NCI-H2107 (cell line): Measurements from ENCODE around the gene CFLAR.
"Not testable (repeated sequence)": the region's sequence is repeated elsewhere in the genome, so short reads cannot be mapped to it uniquely, and the experiment has no call there.

Experiments
- DNase-seq: peaks from one replicate; lab custom pipeline; 2025; lab: John Stamatoyannopoulos, UW

CFLAR gene

DNA sequence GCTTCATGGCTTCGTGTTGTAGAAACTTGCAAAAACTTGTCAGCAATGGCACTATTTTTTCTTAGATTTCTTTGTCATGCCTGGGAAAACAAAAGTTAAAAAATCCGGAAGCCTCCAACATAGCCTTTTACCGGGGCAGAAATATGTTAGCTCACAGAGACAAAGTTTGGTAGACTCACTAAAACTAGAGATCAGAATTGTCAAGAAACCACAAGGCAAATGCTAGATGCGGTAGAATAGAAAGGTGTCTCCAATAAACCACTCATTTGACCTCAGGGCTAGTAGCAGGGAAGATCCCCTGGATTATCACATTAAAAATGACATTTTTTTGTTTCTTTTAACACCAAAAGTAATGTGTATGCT is 67.4 kb downstream of the CFLAR start:
- no peak for DNase-seq

DNA sequence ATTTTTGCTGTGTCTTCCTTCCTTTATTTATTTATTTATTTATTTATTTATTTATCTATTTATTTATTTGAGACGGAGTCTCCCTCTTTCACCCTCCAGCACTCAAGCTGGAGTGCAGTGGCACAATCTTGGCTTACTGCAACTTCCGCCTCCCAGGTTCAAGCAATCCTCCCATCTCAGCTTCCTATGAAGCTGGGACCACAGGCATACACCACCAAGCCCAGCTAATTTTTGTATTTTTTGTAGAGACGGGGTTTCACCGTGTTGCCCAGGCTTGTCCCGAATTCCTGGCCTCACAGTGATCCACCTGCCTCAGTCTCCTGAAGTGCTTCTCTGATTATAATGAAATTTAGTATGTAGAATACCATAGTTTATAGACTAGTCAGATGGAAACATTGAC is 67.9 kb downstream of the CFLAR start:
- DNase-seq: not testable (repeated sequence)

DNA sequence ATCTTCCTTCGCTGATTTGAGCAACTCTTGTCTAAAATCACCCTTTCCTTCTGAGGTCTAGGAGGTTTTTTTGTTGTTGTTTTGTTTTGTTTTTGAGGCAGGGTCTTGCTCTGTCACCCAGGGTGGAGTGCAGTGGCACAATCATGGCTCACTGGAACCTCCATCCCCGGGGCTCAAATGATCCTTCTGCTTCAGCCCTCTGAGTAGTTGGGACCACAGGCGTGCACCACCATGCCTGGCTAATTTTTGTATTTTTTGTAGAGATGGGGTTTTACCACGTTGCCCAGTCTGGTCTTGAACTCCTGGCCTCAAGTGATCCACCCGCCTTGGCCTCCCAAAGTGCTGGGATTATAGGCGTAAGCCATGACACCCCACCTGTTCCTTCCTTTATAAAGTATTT is 68.3 kb downstream of the CFLAR start:
- DNase-seq: not testable (repeated sequence)

DNA sequence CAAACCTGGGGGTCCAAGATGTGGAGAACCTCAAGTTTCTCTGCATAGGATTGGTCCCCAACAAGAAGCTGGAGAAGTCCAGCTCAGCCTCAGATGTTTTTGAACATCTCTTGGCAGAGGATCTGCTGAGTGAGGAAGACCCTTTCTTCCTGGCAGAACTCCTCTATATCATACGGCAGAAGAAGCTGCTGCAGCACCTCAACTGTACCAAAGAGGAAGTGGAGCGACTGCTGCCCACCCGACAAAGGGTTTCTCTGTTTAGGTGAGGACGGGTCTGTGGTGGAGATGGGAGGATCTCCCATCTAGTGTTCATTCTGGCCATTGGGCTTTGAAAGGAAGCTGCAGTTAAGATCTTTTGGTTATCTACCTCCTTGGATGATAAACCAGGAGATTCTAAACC is 69.9 kb downstream of the CFLAR start:
- DNase-seq: no peak

DNA sequence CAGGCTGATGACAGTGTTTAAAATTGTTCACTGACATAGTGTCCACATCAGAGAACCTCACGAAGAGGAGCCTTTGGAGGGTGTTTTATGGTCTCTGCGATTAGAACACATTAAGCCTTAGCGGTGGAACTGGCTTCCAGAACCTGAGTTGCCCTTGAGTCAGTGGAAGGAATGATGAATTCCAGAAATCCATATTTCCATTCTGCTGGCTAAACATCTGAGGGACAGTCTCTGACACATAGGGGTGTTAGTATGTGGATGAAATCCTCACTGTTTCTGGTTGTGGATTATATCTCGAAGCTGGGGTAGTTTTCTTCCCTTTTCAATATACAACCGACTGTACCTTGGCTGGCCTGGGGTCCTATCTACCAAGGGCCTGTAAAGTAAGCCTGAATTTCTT is 71.0 kb downstream of the CFLAR start:
- no peak for DNase-seq

DNA sequence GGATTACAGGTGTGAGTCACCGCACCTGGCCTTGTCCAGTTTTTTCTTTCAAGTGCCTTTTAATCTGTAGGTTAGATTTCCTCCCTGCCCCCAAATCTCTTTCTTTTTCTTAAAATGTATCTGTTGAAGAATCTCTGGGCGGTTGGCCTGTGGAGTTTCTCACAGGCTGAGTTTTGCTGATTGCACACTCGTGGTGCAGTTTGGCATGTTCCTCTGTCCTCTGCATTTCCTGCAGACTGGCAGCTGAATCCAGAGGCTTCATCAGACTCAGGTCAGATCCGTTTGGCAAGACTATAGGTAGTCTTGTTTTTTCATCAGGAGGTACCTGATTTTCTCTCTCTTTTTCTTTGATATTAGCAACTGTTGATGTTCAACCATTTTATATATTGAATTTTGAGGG is 72.5 kb downstream of the CFLAR start:
- no peak for DNase-seq

DNA sequence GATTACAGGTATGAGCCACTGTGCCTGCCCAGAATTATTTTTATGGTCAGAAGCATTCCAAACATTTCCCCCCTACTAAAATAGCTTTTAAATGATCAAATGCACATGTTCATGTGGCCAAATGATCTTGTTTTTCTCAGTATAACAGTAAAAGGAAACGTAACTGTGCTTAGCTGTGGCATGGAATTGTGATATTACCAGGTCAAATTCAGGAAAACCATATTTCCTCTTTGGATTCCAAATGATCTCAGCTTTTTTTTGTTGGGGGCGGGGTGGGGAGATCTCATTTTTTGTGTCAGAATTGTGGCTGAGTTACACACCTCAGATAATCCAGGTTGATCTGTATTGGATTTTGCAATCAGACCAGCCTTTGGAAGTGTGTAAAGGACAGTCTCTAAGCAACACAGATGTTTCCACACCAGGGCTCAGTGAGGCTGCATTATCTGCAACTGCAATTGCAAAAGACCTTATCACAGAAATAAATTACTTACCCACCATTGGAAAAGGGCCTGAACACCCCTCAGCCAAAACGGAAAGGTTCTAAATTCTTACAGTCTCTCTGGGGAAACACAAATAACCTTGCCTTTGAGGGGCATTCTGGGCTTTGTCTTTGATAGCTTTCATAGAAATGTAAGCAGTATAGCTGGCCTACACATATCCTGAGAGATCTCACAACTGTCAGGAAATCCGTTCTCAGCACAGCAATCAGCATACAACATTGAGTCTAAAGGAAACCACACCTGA is 75.3 kb downstream of the CFLAR start:
- DNase-seq: no peak

DNA sequence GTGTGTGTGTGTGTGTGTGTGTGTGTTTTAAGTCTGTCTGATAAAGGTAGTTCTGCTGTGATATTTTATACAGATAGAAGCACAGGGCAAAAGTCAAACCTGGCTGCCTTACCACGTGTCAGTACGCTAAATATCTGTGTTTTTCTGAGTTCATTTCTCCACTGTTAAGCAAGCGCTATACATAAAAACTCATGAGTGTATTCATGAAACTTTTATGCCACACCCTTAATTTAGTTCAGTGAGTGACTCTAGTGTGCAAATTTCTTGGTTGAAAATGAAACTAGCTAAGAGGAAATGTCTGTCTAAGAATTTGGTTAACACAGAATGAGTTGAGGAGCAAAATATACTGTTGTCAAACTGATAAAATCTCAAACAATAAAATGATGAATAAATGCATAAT is 78.1 kb downstream of the CFLAR start:
- no peak for DNase-seq

DNA sequence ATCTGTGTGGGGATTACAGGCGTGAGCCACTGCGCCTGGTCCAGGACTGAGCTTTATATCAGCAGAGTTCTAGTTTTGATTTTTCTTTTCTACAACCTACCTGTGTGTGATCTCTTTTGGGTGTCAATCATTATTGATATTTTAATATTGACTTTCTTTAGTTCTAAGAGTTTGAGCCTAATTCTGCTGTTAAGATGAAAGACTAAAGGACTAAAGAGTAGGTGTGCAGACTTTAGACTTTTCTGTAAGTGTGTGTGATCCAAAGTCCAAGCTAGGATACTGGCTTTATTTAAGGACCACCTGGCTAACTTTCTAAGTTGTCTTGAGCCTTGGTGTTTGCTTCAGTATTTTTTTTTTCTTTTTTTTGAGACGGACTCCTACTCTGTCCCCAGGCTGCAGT is 79.4 kb downstream of the CFLAR start:
- no peak for DNase-seq

DNA sequence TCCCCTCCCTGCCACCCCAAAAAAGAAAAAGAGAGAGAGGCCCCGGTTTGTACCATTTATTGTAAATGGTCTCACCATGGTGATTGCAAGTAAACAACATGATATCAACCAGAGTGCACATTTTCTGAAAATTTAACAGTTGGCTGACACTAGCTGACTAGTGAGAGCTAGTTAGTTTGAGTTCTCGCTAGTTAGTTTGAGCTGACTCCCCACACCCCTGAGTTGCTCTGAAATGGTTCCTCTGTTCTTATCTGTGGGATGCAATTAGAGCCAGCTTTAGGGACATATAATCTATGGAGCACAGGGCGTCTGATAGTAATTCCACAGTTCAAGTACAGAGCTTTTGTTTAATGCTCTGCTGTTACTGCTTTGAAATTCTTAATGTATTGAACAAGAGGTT is 80.0 kb downstream of the CFLAR start:
- DNase-seq: no peak

DNA sequence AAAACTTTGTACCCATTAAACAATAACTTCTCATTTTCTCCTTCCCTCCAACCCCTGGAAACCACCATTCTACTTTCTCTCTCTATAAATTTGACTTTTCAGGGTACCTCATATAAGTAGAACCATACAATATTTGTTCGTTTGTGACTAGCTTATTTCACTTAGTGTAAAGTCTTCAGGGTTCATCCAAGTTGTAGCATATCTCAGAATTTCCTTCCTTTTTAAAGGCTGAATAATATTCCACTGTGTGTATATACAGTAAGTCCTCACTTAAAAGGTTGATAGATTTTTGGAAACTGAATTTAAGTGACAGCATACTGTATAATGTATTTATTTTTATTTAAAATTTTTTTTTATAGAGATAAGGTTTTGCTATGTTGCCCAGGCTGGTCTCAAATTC is 80.8 kb downstream of the CFLAR start:
- DNase-seq: no peak

DNA sequence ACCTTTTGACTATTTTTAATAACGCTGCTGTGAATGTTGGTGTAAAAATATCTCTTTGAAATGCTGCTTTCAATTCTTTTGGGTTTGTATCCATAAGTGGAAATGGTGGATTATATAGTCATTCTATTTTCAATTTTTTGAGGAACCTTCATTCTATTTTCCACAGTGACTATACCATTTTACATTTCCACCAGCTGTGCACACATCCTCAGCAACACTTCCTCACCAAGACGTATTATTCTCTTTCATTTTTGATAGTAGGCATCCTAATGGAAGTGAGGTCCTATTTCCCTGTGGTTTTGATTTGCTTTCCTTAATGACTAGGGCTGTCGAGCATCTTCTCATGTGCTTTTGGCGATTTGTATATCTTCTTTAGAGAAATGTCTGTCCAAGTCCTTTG is 81.8 kb downstream of the CFLAR start:
- no peak for DNase-seq

DNA sequence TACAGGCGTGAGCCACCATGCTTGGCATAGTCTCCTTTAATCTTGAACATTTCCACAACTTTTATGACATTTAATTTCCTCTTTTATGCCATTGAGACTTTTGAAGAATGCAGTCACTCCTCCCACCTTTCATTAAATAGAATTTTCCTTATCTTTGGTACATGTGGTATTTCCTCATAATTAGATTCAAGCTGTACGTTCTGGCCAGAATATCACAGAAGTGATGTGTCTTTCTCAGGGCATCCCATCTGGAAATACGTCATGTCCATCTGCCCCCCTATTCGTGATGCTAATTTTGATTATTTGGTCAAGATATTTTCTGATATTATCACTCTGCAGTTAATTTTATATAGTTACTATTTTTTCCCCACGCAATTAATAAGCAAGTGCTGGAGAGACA is 83.9 kb downstream of the CFLAR start:
- no peak for DNase-seq

DNA sequence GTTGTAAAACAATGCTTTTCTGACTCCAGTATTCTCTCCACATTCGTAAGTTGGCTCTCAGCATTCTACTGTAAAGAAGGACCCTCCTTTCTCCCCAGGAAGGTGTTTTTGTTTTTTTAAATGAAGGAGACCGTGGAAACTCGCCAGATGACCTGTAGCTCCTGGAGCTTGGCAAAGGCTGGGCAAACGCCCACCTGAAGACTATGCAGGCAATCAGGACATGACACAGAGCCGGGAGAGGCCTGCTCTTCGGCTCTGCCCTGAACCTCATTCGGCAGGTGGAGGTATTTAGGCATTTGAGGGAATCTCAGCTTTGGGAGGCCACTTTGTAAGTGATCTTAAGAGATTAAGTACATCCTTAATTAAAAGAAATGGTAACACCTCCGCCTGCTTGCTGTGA is 84.4 kb downstream of the CFLAR start:
- DNase-seq: no peak

DNA sequence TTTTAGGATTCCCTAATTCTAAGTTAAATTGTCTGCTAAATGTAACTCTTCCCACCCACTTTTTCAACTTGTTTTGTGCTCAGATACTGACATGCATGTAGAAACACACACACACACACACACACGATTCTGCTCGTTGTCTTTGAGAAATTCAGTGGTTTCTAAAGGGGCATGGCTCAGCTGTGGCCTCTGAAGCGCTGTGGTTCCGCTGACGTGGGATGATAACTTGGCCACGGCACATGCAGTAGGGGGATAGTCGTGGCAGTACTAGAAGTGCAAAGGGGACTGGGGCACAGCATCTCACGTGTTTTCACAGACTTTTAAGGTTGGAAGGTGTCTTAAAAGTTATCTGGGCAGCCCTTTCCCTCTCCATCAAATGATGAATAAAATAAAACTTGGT is 85.4 kb downstream of the CFLAR start:
- DNase-seq: no peak

DNA sequence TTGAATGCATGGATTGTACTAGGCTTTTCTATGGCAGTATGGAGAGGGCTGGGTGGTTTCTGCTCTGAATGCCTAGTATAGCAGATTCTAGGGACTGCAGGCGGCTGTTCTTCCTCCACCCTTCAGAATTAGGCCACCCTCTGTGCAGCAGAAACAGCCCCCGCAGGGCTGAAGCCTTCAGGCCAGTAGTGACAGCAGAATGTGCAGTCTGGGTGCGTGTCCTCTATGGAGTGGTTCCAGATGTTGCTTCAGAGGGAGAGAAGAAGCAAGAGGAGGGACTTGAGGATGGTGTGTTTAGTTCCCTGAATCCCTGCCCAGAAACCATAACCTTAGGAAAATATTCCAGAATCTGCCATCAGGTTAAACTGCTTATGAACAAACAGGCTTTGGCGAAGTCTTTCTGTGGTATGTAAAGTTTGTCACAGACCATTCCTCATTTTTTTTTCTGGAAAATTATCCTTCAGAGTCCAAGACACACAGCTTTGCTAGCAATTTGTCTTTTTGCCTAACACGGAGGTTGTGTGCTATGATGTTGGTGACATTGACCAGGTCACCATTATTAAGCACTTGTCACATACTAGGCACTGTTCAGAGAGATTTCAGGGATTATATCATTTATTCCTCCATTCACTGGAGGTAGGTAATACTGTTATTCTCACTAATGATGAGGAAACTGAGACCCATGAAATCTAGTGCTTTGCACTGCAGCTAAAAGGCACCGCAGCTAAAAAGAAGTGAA is 88.1 kb downstream of the CFLAR start:
- DNase-seq: no peak

DNA sequence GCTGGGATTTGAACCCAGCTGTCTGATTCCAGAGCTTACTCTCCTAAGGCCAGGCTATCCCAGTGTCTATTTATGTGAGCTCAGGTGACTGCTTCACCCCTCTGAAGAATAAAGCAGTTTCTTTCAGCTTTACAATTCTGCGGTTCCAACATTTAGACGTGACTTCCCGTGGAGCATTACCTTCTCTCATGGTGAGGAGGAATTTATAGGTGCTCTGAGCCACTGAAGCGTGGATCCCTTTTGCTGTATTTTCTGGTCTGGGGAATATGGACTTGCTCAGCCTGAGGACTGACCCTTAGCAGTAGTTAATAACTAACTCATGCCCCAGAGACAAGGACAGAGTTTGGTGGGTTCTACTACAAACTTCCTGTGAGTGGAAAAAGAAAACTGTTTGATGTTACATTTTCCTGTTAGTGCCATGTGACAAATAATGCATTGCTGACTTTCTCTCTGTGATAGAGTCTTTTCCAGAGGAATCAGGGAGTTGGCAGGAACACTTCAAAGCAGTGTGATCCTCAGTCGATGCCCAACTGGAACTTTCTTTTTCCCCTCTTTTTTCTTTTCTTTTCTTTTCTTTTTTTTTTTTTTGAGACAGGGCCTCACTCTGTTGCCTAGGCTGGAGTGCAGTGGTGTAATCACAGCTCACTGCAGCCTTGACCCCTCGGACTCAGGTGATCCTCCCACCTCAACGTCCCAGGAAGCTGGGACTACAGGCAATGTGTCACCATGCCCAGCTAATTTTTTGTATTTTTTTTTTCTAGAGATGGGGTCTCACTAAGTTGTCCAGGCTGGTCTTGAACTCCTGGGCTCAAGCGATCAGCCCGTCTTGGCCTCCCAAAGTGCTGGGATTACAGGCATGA is 88.9 kb downstream of the CFLAR start:
- no peak for DNase-seq

DNA sequence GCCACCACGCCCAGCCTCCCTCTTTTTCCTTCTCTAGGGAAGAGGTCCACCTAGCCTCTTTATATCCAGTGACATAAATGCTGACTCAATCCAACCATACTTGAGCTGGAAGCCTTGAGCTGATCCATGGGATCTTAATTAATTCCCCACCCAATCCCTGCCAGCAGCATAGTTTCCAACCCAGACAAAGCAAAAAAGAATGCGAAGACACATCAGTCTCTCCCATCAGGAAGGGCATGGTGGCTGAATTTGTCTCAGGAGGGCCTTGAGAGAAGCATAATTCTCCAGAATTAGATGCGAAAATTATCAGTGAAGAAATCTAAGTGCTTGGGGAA is 89.5 kb downstream of the CFLAR start:
- no peak for DNase-seq

DNA sequence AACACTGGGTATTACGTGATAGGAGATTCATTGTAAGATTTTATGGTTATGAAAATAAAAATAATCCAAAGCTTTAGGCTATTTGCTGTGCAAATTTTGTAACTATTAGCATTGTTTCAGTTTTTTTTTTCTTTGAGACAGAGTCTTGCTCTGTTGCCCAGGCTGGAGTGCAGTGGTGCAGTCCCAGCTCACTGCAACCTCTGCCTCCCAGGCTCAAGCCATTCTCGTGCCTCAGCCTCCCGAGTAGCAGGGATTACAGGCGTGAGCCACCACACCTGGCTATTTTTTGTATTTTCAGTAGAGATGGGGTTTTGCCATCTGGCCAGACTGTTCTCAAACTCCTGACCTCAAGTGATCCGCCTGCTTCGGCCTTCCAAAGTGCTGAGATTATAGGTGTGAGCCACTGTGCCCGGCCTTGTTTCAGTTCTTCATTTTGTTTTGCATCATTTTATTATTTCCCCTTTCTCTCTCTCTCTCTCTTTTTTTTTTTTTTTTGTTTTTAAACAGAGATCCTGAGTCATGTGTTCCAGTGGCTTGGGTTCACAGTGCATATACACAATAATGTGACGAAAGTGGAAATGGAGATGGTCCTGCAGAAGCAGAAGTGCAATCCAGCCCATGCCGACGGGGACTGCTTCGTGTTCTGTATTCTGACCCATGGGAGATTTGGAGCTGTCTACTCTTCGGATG is 92.7 kb downstream of the CFLAR start:
- DNase-seq: no peak

DNA sequence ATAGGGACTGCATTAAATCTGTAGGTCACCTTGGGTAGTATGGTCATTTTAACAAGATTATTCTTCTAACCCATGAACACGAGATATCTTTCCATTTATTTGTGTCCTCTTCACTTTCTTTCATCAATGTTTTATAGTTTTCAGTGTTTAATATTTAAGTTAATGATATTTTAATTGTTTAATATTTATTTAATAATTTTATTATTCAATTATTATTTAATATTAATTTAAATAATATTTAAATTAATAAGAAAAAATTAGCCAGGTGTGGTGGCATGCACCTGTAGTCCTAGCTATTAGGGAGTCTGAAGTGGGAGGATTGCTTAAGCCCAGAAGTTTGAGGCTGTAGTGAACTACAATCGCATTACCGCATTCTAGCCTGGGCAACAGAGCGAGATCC is 100.0 kb downstream of the CFLAR start:
- DNase-seq: no peak

DNA sequence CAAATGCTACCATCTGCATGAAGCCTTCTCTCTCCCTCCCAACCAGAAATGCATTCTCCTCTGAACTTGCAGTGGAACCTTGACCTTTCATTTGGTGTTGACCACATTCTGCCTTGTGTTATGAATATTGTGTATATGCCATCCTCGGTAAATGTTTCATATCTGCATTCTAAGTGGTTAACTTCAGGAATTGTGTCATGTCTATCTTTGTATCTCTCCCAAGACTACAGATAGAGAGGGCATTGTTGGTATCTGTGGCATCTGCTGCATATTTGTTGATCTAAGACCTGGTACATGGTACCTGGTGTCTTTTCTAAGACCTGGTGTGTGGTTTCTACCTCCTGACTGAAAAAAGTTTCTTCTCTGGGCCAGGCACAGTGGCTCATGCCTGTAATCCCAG is 101.0 kb downstream of the CFLAR start:
- DNase-seq: no peak

DNA sequence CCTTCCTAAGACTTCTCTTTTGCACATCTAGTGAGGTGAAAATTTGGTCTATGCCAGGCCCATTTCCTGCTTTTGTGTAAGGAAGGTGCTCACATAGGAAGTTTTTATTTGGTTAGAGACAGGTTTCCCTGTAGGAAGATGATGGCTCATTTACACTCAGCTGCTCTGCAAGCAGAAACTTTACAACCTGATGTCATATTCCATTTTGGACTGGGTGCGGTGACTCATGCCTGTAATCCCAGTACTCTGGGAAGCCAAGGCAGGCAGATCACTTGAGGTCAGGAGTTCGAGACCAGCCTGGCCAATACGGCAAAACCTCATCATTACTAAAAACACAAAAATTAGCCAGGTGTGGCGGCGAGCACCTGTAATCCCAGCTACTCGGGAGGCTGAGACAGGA is 102.8 kb downstream of the CFLAR start:
- DNase-seq: no peak
